Measurements from ENCODE around the gene PHC2. TPM values are rescaled to one million over a fixed set of nuclear protein-coding genes. Genes with fewer than 3 reads are reported as not detected.

Gene PHC2
- total and polyA plus RNA-seq, 9 of the 15 experiments (the other 6 are each of a cell fraction or from before 2014, with no cell fraction given), result 3.1 to 67.6 (median 34.6) TPM

DNA sequence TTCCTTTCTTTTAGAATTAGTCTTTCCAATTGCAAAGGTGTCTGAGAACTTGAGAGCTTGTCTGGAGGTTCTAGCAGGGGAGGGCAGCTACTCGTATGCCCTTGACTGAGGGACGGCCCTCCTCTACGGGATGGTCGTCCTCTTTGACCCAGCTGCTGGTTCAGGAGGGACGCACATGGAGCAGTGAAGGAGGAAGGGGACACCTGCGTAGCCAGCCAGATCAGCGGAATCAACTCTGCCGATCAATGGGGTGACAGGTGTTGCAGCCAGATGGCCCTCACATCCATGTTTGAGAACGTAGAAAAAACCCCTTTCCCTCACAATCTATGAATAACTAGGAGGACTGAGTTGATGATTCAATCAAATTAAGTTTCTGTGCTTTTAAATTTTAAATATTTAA lies 94.3 kb downstream of the PHC2 start:
- BruUV-seq (replicated peaks), result no TSS peak
- intact Hi-C loops (cut with micrococcal nuclease) (no loop called here), in situ Hi-C loops (cut with MboI) (no loop called here)
- H3K4me2 ChIP-seq (ENCODE audit: insufficient read depth, low read length), result no peak overlapping the region
- POLR2A ChIA-PET, result interaction anchor here (1.2 to 1.4 kb wide), 2 partner anchors 10 to 13 kb away, joined by 5 read pairs; no protein-coding TSS in a partner anchor
- H2AFZ ChIP-seq (ENCODE audit: low read depth, low read length), result no peak overlapping the region
- no peak for DNase-seq (ENCODE audit: extremely low read depth in 1 of 4, low spot score in 3 of 4)
- CTCF ChIA-PET (ENCODE audit: low intra/inter-chr PET ratio), result no interaction called here
- no peak overlapping the region for H3K4me3 ChIP-seq
- H3K27me3 ChIP-seq (ENCODE audit: control insufficient read depth in 2 of 2, insufficient read depth in 2 of 2, low read length in 2 of 2), result no peaks in the 10 kb centered on the region
- H3K79me2 ChIP-seq (ENCODE audit: control insufficient read depth, insufficient read depth, low read length), result peaks cover 21% of the 10 kb centered on the region
- H3K27ac ChIP-seq (ENCODE audit: extremely low read depth, low read depth, low read length), result no peak overlapping the region
- no peak for FAIRE-seq
- peaks cover 44% of the 10 kb centered on the region for H3K36me3 ChIP-seq (ENCODE audit: control insufficient read depth, insufficient read depth, low read length)
- TF ChIP-seq ZNF584 (CRISPR knock-in tag; IDR thresholded peaks at IDR 0.05; ENCODE audit: low read depth) (no peak), ZC3H4 (CRISPR knock-in tag; IDR thresholded peaks at IDR 0.05; ENCODE audit: borderline replicate concordance) (no peak), XRCC4 (IDR thresholded peaks at IDR 0.05; ENCODE audit: extremely low read depth, insufficient read depth, insufficient read length) (no peak), ATF7 (IDR thresholded peaks at IDR 0.05) (no peak), LEF1 (IDR thresholded peaks at IDR 0.05) (no peak), MIER1 (IDR thresholded peaks at IDR 0.05; ENCODE audit: low read depth) (no peak), ZNF830 (CRISPR knock-in tag; IDR thresholded peaks at IDR 0.05) (no peak), YY1 (IDR thresholded peaks at IDR 0.05; ENCODE audit: borderline replicate concordance in 1 of 3, control insufficient read depth in 1 of 3, extremely low read depth in 1 of 3, insufficient read depth in 3 of 3, insufficient read length in 1 of 3, insufficient replicate concordance in 2 of 3, low read depth in 1 of 3, low read length in 2 of 3) (no peak), SMAD2 (IDR thresholded peaks at IDR 0.05; ENCODE audit: low read depth, low read length) (no peak), STAT5A (IDR thresholded peaks at IDR 0.05; ENCODE audit: borderline replicate concordance, low read length) (no peak), MCM3 (IDR thresholded peaks at IDR 0.05) (no peak), SIX5 (IDR thresholded peaks at IDR 0.05; ENCODE audit: borderline replicate concordance in 1 of 2, insufficient read depth in 1 of 2, low read depth in 1 of 2, low read length in 2 of 2) (no peak)
- TF ChIP-seq, protein P1, sequence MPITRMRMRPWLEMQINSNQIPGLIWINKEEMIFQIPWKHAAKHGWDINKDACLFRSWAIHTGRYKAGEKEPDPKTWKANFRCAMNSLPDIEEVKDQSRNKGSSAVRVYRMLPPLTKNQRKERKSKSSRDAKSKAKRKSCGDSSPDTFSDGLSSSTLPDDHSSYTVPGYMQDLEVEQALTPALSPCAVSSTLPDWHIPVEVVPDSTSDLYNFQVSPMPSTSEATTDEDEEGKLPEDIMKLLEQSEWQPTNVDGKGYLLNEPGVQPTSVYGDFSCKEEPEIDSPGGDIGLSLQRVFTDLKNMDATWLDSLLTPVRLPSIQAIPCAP (CRISPR knock-in tag; IDR thresholded peaks at IDR 0.05; ENCODE audit: borderline replicate concordance), result no peak
- TF ChIP-seq, protein P2, sequence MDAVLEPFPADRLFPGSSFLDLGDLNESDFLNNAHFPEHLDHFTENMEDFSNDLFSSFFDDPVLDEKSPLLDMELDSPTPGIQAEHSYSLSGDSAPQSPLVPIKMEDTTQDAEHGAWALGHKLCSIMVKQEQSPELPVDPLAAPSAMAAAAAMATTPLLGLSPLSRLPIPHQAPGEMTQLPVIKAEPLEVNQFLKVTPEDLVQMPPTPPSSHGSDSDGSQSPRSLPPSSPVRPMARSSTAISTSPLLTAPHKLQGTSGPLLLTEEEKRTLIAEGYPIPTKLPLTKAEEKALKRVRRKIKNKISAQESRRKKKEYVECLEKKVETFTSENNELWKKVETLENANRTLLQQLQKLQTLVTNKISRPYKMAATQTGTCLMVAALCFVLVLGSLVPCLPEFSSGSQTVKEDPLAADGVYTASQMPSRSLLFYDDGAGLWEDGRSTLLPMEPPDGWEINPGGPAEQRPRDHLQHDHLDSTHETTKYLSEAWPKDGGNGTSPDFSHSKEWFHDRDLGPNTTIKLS (IDR thresholded peaks at IDR 0.05; ENCODE audit: borderline replicate concordance, low read depth), result no peak
- H4K20me1 ChIP-seq (replicated peaks; ENCODE audit: control insufficient read depth, insufficient read depth, low read length), result peaks cover 28% of the 10 kb centered on the region
- ATAC-seq, result no peak
- H3K4me1 ChIP-seq (replicated peaks in 1 of 2; ENCODE audit: control insufficient read depth in 2 of 2, insufficient read depth in 2 of 2, low read length in 2 of 2), result peaks cover 3 to 13% of the 10 kb centered on the region in 2 experiments; a peak in 4 of 5 replicates
- peaks cover 6% of the 10 kb centered on the region for H3K9me1 ChIP-seq (ENCODE audit: control insufficient read depth, insufficient read depth, low read length)
- peak overlapping the region in 1 of 2 experiments; percentile 38; a peak in 1 of 4 replicates for H3K9ac ChIP-seq (ENCODE audit: insufficient read depth in 1 of 2, low read depth in 2 of 2, low read length in 2 of 2)
- no peaks in the 10 kb centered on the region for H3K9me3 ChIP-seq (replicated peaks; ENCODE audit: control insufficient read depth, insufficient read depth, low read depth, low read length)
- 89% methylated on average over 9 of the region's 9 CpGs for WGBS (ENCODE audit: insufficient coverage, low coverage, missing lambda C conversion rate)

Measured in K562 (cell line).